Midbrain (tissue), 1 donor: ENCODE measurements around the gene B3GNT7.
"Not testable (repeated sequence)": the region's sequence is repeated elsewhere in the genome, so short reads cannot be mapped to it uniquely, and the experiment has no call there.

Experiments used
- DNase-seq: peaks from one replicate; lab custom pipeline; 2025; lab: John Stamatoyannopoulos, UW

Gene B3GNT7

DNA sequence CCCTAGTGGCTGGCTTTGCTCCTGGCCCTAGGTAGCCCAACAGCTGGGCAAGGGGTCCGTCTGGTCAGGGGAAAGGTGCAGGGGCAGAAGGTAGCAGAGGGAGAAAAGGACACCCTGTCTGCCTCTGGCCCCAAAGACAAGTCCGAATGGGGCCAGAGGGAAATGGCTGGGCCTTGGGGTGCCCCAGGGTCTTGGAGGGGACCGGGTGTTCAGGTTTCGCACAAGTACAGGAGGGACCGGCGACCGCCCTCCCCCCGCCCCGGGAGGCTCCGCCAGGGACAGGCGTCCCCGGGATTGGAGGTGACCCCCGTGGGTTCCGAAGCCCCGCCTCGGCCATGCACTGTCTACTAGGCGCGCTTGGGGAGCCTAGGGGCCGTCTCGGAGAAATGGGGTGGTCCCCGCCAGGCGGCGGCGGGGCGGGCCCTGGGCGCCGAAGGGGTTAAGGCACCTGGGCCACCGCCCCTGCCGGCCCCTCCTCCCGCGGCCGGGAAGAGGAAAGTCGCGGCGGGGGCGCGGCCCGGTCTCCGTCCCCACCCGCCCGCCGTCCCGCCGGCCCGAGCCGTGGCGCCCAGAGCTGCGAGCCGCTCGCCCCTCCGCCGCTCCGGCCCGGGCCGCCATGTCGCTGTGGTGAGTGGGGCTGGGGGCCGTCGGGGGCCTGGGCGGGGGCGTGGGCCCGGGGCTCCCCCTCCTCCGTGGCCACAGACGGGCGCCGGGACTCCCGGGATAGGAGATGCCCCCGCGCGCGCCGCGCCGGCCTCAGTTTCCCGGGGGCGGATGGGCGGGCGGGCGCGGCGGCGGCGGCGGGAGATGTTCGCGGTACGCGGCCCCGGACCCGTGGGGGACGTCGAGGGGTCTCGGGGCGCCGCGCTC, at the start of gene B3GNT7:
TSS of gene B3GNT7 (plus strand) at position 523 of the 870 bp plus-strand sequence. CDS start at position 617, 94 bp downstream.
- no peak for DNase-seq

DNA sequence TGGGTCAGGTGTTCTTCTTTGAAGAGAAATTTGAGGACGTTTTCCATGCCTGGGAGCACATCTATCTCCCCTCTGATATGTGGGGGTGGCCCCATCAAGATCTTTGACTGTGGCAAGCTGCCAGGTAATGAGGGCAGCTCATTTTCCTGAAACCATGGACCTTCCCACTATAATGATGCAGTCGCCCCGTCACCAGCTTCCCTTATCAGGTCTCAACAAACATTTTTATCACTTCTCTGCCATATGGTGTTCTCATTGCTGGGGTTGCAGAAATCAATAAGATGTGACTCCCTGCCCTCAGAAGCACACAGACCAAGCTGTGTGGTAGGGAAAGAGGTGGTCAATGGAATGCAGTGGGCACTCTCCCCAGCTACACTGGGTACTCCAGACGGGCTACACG, 48.4 kb upstream of the B3GNT7 start:
- no peak for DNase-seq

DNA sequence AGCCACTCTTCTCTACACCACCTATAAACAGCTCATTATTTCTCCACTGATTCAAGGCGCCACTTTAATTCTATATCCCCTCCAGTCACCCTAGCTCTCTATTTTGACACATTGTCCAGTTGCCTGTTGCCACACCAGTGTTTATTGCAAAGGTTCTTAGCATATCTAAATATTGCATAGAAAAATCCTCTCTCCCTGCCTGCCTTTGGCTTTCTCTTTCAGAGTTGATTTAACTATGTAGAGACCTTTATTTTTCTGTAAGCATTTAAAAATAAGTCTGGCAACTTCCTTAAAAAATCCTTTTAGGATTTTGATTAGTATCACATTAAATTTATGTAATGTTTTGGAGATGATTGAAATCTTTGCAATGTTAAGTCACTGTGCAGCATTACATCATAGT, 47.9 kb upstream of the B3GNT7 start:
- DNase-seq: no peak

- no peak for DNase-seq
These were observed 47.3 kb upstream of the B3GNT7 start for GRCh38 chr2:231348173-231348572.

DNA sequence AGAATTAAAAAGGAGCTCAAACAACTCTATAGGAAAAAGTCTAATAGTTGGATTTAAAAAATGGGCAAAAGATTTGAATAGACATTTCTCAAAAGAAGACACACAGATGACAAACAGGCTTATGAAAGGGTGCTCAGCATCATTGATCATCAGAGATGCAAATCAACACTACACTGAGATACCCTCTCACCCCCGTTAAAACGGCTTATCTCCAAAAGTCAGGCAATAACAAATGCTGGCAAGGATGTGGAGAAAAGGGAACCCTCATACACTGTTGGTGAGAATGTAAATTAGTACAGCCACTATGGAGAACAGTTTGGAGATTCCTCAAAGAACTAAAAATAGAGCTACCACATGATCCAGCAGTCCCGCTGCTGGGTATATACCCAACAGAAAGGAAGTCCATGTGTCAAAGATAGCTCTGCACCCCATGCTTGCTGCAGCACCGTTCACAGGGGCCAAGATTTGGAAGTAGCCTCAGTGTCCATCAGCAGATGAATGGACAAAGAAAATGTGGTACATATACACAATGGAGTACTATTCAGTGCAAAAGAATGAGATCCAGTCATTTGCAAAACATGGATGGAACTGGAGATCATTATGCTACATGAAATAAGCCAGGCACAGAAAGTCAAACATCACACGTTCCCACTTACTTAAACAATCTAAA, 46.7 kb upstream of the B3GNT7 start:
- DNase-seq: peak; percentile 78

DNA sequence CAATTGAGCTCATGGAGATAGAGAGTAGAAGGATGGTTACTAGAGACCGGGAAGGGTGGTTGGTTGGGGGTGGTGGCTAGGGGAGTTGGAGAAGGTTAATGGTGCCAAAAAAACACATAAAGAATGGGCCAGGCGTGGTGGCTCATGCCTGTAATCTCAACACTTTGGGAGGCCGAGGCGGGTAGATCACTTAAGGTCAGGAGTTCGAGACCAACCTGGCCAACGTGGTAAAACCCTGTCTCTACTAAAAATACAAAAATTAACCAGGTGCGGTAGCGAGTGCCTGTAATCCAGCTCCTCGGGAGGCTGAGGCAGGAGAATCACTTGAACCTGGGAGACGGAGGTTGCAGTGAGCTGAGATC, 46.2 kb upstream of the B3GNT7 start:
- DNase-seq: not testable (repeated sequence)

DNA sequence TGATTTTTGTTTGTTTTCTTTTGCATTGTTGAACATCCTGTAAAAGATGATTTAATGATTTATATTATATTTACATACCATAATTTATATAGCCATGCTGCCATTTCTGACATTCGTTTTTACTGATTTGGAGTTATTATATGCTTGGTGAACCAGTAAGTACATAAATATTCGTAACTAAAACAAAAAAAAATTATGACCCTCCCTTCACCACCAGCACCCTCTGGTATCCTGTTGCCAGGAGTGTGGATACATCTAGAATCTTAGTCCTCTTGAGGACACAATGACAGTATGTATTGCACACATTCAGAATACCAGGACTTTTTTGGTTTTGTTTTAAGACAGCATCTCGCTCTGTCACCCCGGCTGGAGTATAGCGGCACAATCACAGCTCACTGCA, 43.9 kb upstream of the B3GNT7 start:
- DNase-seq: no peak

- DNase-seq: no peak
These were observed 42.0 kb upstream of the B3GNT7 start for GRCh38 chr2:231353469-231353868.

DNA sequence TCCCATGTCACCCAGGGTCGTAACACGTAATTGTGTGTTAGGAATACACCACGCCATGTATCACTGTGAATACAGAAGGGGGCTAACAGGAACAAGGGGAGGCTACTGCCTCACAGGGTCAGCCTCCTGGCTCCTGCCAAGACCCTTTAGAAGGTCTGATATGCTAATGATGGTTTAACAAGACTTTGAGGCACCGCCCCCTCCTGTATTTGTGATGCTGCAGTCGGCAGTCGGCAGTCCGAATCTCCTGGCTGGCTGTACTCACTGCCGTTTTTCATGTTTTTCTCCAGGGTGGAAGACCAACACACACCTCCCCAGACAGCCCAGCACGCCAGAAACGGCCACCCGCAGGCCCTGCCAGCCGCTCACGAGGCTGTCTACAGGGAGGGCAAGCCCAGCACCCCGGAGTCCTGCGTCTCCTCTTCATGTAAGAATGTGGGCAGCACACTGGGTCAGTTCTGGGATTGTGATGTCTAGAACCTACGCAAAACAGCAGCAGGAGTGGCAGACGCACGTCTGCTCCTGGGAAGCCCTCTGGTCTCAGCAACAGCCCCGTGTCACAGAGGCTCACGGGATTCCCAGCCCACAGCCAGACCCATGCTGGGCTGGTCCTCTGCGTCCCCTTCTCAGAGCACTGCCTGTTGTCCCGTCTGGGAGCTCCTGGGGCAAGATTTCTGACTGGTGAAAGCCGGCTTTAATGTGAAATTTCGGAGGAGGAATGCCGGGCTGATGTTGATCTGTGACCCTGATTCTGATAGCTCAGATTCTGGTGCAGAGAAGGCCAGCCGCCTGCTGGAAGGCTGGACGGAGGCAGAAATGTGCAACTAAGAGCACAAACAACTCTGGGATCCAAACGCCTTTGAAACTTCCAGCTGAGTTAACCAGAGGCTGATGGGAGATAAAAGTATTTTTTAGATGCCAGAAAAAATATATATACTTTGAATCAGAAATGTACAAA, 39.7 kb upstream of the B3GNT7 start:
- no peak for DNase-seq

GRCh38 chr2:231356466-231356844, 39.1 kb upstream of the B3GNT7 start:
- no peak for DNase-seq

- no peak for DNase-seq
These were observed 38.5 kb upstream of the B3GNT7 start for GRCh38 chr2:231357048-231357447.

- no peak for DNase-seq
These were observed 37.6 kb upstream of the B3GNT7 start for GRCh38 chr2:231357931-231358330.

DNA sequence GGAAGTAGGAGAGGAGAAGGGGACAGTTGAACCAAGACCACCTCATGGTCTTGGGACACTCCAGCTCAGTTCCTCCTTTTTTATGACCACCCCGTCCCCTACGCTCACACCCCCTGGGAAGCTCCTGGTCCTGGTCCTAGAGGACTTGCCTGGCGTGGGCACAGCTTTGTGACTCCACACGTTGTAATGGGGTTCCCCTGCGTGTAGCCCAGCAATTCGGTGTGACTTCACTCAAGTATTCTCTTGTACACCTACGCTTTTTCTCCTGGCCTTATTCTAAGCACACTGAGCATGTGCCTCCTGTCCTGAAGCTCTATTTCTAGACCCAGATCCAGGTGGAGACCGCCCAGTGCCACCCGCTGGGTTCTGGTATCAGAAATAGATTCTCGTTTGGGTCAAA, 36.1 kb upstream of the B3GNT7 start:
- DNase-seq: no peak

DNA sequence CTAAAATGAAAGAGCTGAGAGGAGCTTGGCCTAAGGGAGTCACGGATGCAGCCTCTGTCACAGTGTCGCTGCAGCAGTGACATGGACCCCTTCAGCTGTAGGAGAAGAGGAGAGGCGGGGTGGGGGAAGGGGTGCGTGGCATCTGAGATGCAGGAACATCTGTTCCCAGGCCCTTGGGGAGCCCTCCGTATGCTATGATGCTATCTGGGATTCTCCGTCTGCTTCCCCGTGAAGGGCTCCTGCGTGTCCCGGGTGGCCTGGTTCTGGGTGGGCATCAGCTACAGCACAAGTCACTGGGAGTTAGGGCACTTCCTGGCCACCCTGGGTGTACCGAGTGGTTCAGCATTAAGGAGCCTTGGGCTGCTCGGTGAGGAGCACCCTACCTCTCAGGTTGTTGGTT, 35.6 kb upstream of the B3GNT7 start:
- DNase-seq: no peak

DNA sequence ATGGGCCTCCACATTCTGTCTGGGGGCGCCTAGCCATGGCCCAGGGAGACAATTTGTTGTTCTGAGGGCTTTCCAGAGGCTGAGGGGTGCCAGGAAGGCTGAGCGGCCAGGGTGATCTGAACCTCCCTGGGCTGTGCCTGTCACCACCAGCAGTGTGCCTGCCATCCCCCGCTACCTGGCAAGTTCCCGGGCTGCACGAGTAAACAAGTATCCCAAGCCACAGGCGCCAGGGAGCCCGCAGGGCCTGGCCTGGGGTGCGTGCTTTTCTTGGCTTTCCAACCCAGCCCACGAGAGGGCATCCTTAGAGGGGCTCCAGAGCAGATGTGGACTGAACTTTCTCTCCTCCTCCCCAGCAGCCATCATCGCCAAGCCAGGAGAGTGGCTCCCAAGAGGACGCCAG, 35.1 kb upstream of the B3GNT7 start:
- no peak for DNase-seq

DNA sequence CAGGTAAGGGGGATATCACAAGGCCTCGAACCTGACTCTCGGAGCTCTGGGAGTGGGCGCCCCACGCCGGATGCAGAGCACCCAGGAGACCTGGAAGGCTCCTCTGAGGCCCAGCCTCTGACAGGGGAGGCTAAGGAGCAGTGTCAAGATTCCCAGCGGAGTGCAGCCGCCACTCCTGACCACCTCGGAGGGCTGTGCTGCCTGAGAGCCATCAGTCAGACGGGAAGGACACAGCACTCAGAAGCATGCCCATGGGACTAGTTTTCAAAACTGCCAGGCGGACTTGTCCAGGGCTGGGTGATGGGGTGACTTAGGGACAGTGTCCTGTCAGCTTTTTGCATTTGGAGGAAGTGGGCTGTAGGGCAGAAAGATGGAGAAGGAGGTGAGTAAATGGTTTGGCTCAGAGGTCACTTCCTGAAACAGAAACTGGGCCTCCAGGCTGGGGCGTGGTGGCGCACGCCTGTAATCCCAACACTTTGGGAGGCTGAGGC, 34.6 kb upstream of the B3GNT7 start:
- no peak for DNase-seq

- DNase-seq: peak; percentile 8
These were observed 33.6 kb upstream of the B3GNT7 start for GRCh38 chr2:231361701-231362554.

DNA sequence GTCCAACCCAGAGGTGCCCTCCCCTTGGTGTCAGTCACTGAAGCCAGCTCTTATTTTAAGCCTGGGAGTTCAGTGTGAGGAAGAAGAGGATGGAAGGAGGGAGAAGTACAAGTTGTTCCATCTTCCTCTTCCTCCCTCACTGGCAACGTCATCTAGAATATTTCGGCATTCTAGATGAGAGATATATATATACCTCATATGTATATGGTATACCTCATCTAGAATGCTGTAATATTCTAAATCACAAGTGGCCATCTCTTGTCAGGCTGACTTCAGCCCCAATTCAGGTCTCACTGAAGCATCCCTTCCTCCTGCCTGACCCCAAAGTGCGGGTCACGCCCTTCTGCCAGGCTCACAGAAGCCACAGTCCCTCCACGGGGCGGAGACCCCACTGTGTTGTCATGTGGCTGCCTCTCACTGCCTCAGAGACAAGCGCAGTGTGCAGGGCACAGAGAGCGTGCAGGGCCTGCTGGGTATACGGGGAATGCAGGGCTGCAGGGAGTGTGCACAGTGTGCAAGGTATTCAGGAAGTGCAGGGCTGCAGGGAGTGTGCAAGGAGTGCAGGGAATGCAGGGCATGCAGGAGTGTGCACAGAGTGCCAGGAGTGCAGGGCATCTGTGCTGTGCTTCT, 32.8 kb upstream of the B3GNT7 start:
- no peak for DNase-seq

- DNase-seq: no peak
These were observed 31.4 kb upstream of the B3GNT7 start for GRCh38 chr2:231364061-231364460.

DNA sequence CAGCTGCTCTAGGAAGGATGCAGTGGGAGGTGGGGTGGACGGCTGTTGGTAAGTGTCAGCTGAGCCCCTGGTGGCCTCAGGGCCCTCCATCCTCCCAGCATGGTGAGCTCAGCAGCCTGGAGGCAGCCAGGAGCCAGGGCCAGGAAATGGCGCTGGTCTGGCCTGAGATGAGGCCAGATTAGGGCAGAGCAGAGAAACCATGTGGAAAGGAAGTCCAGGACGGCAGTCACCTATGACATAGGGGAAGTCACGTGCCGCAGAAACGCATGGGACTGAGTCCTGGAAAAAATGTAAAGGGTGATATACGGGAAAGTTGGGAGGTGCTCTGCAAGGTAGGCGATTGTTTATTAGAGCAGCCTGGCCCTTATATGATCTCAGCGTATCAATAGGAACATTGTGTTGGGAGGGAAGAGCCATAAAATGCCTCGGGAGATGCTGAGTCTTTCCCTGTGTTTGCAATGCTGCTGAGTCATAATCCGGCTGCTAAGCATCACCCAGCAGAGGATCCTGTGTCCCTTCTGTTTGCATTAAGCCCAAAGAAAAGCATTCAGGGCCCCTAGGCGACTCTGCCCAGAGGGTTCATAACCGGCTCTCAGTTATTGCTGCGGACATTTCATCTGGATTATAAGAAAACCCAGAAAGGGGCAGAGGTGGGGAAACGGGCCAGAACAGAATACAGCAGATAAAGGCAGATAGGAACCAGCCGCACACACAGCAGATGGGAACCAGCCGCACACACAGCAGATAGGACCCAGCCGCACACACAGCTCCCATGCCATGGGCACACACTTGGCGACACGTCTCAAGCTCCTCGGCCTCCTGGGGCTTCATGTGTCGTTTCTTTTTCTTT, 30.3 kb upstream of the B3GNT7 start:
- peak; percentile 77 for DNase-seq
